HepG2 (cell line): ENCODE data around the gene SEPTIN12. TPM values are rescaled to one million over a fixed set of nuclear protein-coding genes. Genes with fewer than 3 reads are reported as not detected.

Experiments
- ATAC-seq: fragments of 200-7000 bp; cut with Tn5 transposase; 3 replicates; pipeline ENCODE4 v1.9.1; 2020; ENCODE audit warnings: mild to moderate bottlenecking, moderate library complexity
- BruUV-seq: library from RNA; stranded (reverse); fragments of 400-500 nt; replicated peaks from 2 replicates; lab custom pipeline; 2021; lab: Mats Ljungman, UMichigan
- CTCF ChIA-PET: fragments of 300-600 bp; formaldehyde crosslinking; extraction: SDS; loops from one replicate; lab custom pipeline; 2021; ENCODE audit warnings: low total read pairs, inconsistent platforms, low intra/inter-chr PET ratio; lab: Yijun Ruan, JAX
- POLR2A ChIA-PET: fragments of 350-600 bp; sonication (Branson Sonifier 250); formaldehyde crosslinking; loops from one replicate; lab custom pipeline; 2020; ENCODE audit warnings: antibody characterized with exemption, inconsistent platforms; lab: Yijun Ruan, JAX
- DNase-seq: peaks from one replicate; pipeline ENCODE4 v3.0.0-alpha.2; 2015; ENCODE audit warnings: low spot score
- FAIRE-seq: peaks from 3 replicates; lab custom pipeline; 2011; peaks lifted over from hg19 to GRCh38; lab: Jason Lieb, UNC
- H2AFZ ChIP-seq: one replicate; pipeline ENCODE4 v1.6.1; 2011; ENCODE audit warnings: low read length, inconsistent platforms
- H3K27ac ChIP-seq: fragments of 300-600 bp; 3 replicates; pipeline ENCODE4 v1.8.0; 2011; ENCODE audit warnings: mixed run types, mild to moderate bottlenecking, mixed read lengths, low read length, inconsistent platforms; ENCODE audit not compliant: insufficient read depth; ENCODE audit errors: extremely low read length
- H3K27me3 ChIP-seq, 2 experiments: fragments of 200-600 bp in 1 of 2; 2 replicates in 1 of 2; 3 replicates in 1 of 2; pipeline versions ENCODE4 v1.6.0 to v1.8.0; 2011; ENCODE audit warnings: low read length in 2 of 2, mild to moderate bottlenecking in 2 of 2, moderate library complexity in 2 of 2, inconsistent platforms in 1 of 2; ENCODE audit not compliant: insufficient read depth in 2 of 2, control insufficient read depth in 1 of 2
- H3K36me3 ChIP-seq, 2 experiments: fragments of 200-600 bp in 1 of 2; replicated peaks in 1 of 2; 2 replicates in 1 of 2; 3 replicates in 1 of 2; pipeline versions ENCODE4 v1.5.1 to v1.8.0; 2011; ENCODE audit warnings: low read length in 2 of 2, inconsistent platforms in 1 of 2; ENCODE audit not compliant: insufficient read depth in 2 of 2, control insufficient read depth in 1 of 2
- H3K4me1 ChIP-seq: 2 replicates; pipeline ENCODE4 v1.5.1; 2012; ENCODE audit warnings: low read length, inconsistent platforms; ENCODE audit not compliant: insufficient read depth
- H3K4me2 ChIP-seq: 2 replicates; pipeline ENCODE4 v1.6.0; 2011; ENCODE audit warnings: low read depth, low read length, inconsistent platforms
- H3K4me3 ChIP-seq, 3 experiments: fragments of 200-600 bp in 1 of 3; sonication (generic), shearing (Covaris generic) in 1 of 3; replicated peaks in 1 of 3; 2 replicates each; pipeline ENCODE4 v1.5.1; 2011 to 2016; ENCODE audit warnings: low read length in 3 of 3, inconsistent platforms in 2 of 3, low read depth in 2 of 3, mild to moderate bottlenecking in 2 of 3, control low read depth in 1 of 3, mixed read lengths in 1 of 3; ENCODE audit not compliant: insufficient read depth in 1 of 3
- H3K79me2 ChIP-seq: one replicate; pipeline ENCODE4 v1.6.1; 2011; ENCODE audit warnings: low read length, inconsistent platforms; ENCODE audit not compliant: insufficient read depth
- H3K9ac ChIP-seq: 2 replicates; pipeline ENCODE4 v1.6.0; 2011; ENCODE audit warnings: mild to moderate bottlenecking, low read depth, low read length, inconsistent platforms; ENCODE audit not compliant: insufficient read depth
- H3K9me3 ChIP-seq: 2 replicates; pipeline ENCODE4 v1.5.1; 2012; ENCODE audit warnings: mild to moderate bottlenecking, low read length
- H4K20me1 ChIP-seq: 2 replicates; pipeline ENCODE4 v1.6.0; 2011; ENCODE audit warnings: inconsistent platforms, mild to moderate bottlenecking, low read length, moderate library complexity; ENCODE audit not compliant: insufficient read depth
- ATF7 ChIP-seq, 2 experiments: fragments of 450-650 bp in 1 of 2; sonication (generic) in 1 of 2; formaldehyde crosslinking in 1 of 2; IDR thresholded peaks; 2 replicates each; pipeline versions ENCODE4 v1.4.0 to v1.6.1; 2016 to 2020; ENCODE audit warnings: antibody characterized with exemption in 1 of 2, mild to moderate bottlenecking in 1 of 2, missing genetic modification reagents in 1 of 2
- HMGXB4 ChIP-seq, 2 experiments: sonication (generic) in 1 of 2; formaldehyde crosslinking in 1 of 2; IDR thresholded peaks; 2 replicates each; pipeline versions ENCODE4 v1.4.0 to v1.6.1; 2018 to 2020; ENCODE audit warnings: missing genetic modification reagents in 2 of 2, borderline replicate concordance in 1 of 2, low read depth in 1 of 2, mild to moderate bottlenecking in 1 of 2, missing biosample characterization in 1 of 2
- KMT2A ChIP-seq: sonication (generic); formaldehyde crosslinking; IDR thresholded peaks from 2 replicates; pipeline ENCODE4 v1.4.0; 2020; ENCODE audit warnings: missing genetic modification reagents
- NKX3-1 ChIP-seq: sonication (generic); formaldehyde crosslinking; IDR thresholded peaks from 2 replicates; pipeline ENCODE4 v1.5.0; 2020; ENCODE audit warnings: missing genetic modification reagents
- REST ChIP-seq, 2 experiments: IDR thresholded peaks; 2 replicates each; pipeline ENCODE4 v1.6.1; 2011 to 2012; ENCODE audit warnings: low read length in 2 of 2, borderline replicate concordance in 1 of 2, low read depth in 1 of 2, mild to moderate bottlenecking in 1 of 2, moderate library complexity in 1 of 2
- TCF7 ChIP-seq: sonication (generic); IDR thresholded peaks from 2 replicates; pipeline ENCODE4 v1.6.1; 2016; ENCODE audit warnings: antibody characterized with exemption, low read depth
- TMF1 ChIP-seq: sonication (generic); formaldehyde crosslinking; IDR thresholded peaks from 2 replicates; pipeline ENCODE4 v1.8.1; 2022; ENCODE audit warnings: low read depth, missing genetic modification reagents
- ZBTB8A ChIP-seq: sonication (generic); formaldehyde crosslinking; IDR thresholded peaks from 2 replicates; pipeline ENCODE4 v1.4.0; 2020; ENCODE audit warnings: mild to moderate bottlenecking, low read depth, missing genetic modification reagents, borderline replicate concordance
- ZNF777 ChIP-seq: sonication (generic); formaldehyde crosslinking; IDR thresholded peaks from 2 replicates; pipeline ENCODE4 v1.4.0; 2020; ENCODE audit warnings: missing genetic modification reagents
- WGBS: methylation state at CpG from one replicate; pipeline ENCODE4 v1.1.6; 2017; ENCODE audit warnings: low lambda C conversion rate; 5-methylcytosine and 5-hydroxymethylcytosine counted together
- in situ Hi-C: cut with HindIII; loops from 2 replicates; pipeline ENCODE4 v1.10.0; 2017; ENCODE audit warnings: low pct_unique_long_range_greater_than_20kb; ENCODE audit not compliant: extremely low pct_ligation_motif_present
- intact Hi-C: fragments of 100-400 bp; cut with micrococcal nuclease; formaldehyde crosslinking; loops from one replicate; pipeline ENCODE4 v1.10.0; 2022; ENCODE audit not compliant: unreplicated experiment
- polyA plus RNA-seq, 8 experiments: library from polyadenylated mRNA; depleted of rRNA in 3 of 8; stranded (reverse) in 7 of 8; unstranded in 1 of 8; fragments of >200 nt; fragmentation: Illumina TruSeq in 4 of 8; extraction: Trizol in 4 of 8; gene quantifications; 2 replicates each; pipeline versions ENCODE4 v1.2.1 to v1.2.3, GENCODE V29; 2011 to 2016; ENCODE audit warnings: low read depth in 4 of 8, missing spikeins in 1 of 8, mixed read lengths in 1 of 8; ENCODE audit not compliant: insufficient read depth in 1 of 8
- total RNA-seq, 5 experiments: library from RNA; depleted of rRNA; stranded (reverse); fragments of >200 nt; fragmentation: Illumina TruSeq; extraction: Trizol; gene quantifications; 2 replicates each; pipeline ENCODE4 v1.2.3, GENCODE V29; 2016; ENCODE audit warnings: low read depth in 1 of 5

Gene SEPTIN12
- total and polyA plus RNA-seq, 2 of the 13 experiments (the other 11 are each of a cell fraction or from before 2014, with no cell fraction given), result 0.22 TPM; not detected in 1

- ChIA-PET CTCF (no interaction called here), POLR2A (no interaction called here)
- Histone ChIP-seq H3K79me2 (no peaks in the 10 kb centered on the region), H3K4me2 (no peak overlapping the region), H3K9me3 (no peaks in the 10 kb centered on the region), H3K4me3 (no peak overlapping the region), H3K27me3 (no peaks in the 10 kb centered on the region), H3K27ac (no peak overlapping the region), H3K4me1 (peaks cover 24% of the 10 kb centered on the region), H4K20me1 (no peaks in the 10 kb centered on the region), H3K36me3 (peaks cover 0 to 8% of the 10 kb centered on the region in 2 experiments; a peak in 2 of 5 replicates), H3K9ac (no peak overlapping the region), H2AFZ (no peak overlapping the region)
- intact Hi-C loops (no loop called here), in situ Hi-C loops (no loop called here)
- WGBS, result 98% methylated on average over 8 of the region's 22 CpGs
- no peak for DNase-seq
- no peak for ATAC-seq
- no TSS peak for BruUV-seq
- FAIRE-seq, result no peak
- TF ChIP-seq KMT2A (CRISPR knock-in tag) (no peak), ZNF777 (CRISPR knock-in tag) (no peak), TMF1 (CRISPR knock-in tag) (no peak), HMGXB4 (CRISPR knock-in tag; IDR thresholded peaks at IDR 0.05; ENCODE audit: borderline replicate concordance in 1 of 2, low read depth in 1 of 2) (no peak), ATF7 (IDR thresholded peaks at IDR 0.05) (no peak), ATF7 (CRISPR knock-in tag; IDR thresholded peaks at IDR 0.05) (no peak), NKX3-1 (CRISPR knock-in tag) (no peak), TCF7 (no peak), REST (IDR thresholded peaks at IDR 0.05; ENCODE audit: borderline replicate concordance in 1 of 2, low read depth in 1 of 2, low read length in 2 of 2) (no peak), ZBTB8A (CRISPR knock-in tag) (no peak)
Observed at GRCh38 chr16:4797805-4798252, 9.7 kb upstream of the SEPTIN12 start.
